Calu3 (cell line): ENCODE results near the gene GRB10. TPM values are rescaled to one million over a fixed set of nuclear protein-coding genes. Genes with fewer than 3 reads are reported as not detected.

Source experiments
- BruUV-seq: library from RNA; stranded (reverse); fragments of 400-500 nt; replicated peaks from 2 replicates; lab custom pipeline; 2021; lab: Mats Ljungman, UMichigan
- CTCF ChIA-PET: fragments of 300-600 bp; sonication (Branson Sonifier 250); formaldehyde crosslinking; loops from one replicate; lab custom pipeline; 2022; ENCODE audit warnings: antibody characterized with exemption; lab: Charles Lee
- DNase-seq: peaks from one replicate; pipeline ENCODE4 v3.0.0; 2022
- H3K27ac Mint-ChIP-seq: one replicate; pipeline ENCODE4 v1.8.0; 2022; ENCODE audit warnings: mixed read lengths; ENCODE audit not compliant: unreplicated experiment
- H3K27me3 Mint-ChIP-seq: one replicate; pipeline ENCODE4 v1.8.0; 2022; ENCODE audit warnings: mixed read lengths; ENCODE audit not compliant: unreplicated experiment
- H3K36me3 Mint-ChIP-seq: one replicate; pipeline ENCODE4 v1.8.0; 2022; ENCODE audit warnings: mild to moderate bottlenecking, moderate library complexity, mixed read lengths; ENCODE audit not compliant: insufficient read depth, unreplicated experiment
- H3K4me1 Mint-ChIP-seq: one replicate; pipeline ENCODE4 v1.8.0; 2022; ENCODE audit warnings: mild to moderate bottlenecking, low read depth, mixed read lengths; ENCODE audit not compliant: unreplicated experiment
- H3K4me3 Mint-ChIP-seq: one replicate; pipeline ENCODE4 v1.8.0; 2022; ENCODE audit warnings: mild to moderate bottlenecking, low read depth, moderate library complexity, mixed read lengths; ENCODE audit not compliant: unreplicated experiment
- H3K9me3 Mint-ChIP-seq: one replicate; pipeline ENCODE4 v1.8.0; 2022; ENCODE audit warnings: low read depth, mixed read lengths; ENCODE audit not compliant: unreplicated experiment
- intact Hi-C: fragments of 100-400 bp; cut with micrococcal nuclease; formaldehyde crosslinking; loops from one replicate; pipeline ENCODE4 v1.10.0; 2022; ENCODE audit not compliant: unreplicated experiment
- total RNA-seq: library from RNA; stranded (reverse); gene quantifications from 2 replicates; pipeline ENCODE4 v1.2.3, GENCODE V29; 2022
- TF ChIP-seq, protein P1 (sequence below): fragments of 200-600 bp; IDR thresholded peaks from one replicate; pipeline ENCODE4 v1.8.0; 2022; ENCODE audit warnings: antibody characterized with exemption; ENCODE audit not compliant: unreplicated experiment

Gene GRB10
- total RNA-seq, 1 experiment from 2014 or later = 90.6 TPM

GRCh38 chr7:50678586-50678985 is 104.1 kb downstream of the GRB10 start:
- no peaks in the 10 kb centered on the region for H3K27me3 Mint-ChIP-seq
- no peak overlapping the region for H3K4me3 Mint-ChIP-seq
- CTCF ChIA-PET = interaction anchor here (1.1 kb wide), 1 partner anchor 11 kb away, joined by 4 read pairs; no protein-coding TSS in a partner anchor
- no peaks in the 10 kb centered on the region for H3K9me3 Mint-ChIP-seq
- TF ChIP-seq, protein P1, sequence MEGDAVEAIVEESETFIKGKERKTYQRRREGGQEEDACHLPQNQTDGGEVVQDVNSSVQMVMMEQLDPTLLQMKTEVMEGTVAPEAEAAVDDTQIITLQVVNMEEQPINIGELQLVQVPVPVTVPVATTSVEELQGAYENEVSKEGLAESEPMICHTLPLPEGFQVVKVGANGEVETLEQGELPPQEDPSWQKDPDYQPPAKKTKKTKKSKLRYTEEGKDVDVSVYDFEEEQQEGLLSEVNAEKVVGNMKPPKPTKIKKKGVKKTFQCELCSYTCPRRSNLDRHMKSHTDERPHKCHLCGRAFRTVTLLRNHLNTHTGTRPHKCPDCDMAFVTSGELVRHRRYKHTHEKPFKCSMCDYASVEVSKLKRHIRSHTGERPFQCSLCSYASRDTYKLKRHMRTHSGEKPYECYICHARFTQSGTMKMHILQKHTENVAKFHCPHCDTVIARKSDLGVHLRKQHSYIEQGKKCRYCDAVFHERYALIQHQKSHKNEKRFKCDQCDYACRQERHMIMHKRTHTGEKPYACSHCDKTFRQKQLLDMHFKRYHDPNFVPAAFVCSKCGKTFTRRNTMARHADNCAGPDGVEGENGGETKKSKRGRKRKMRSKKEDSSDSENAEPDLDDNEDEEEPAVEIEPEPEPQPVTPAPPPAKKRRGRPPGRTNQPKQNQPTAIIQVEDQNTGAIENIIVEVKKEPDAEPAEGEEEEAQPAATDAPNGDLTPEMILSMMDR = no peak
- no TSS peak for BruUV-seq
- peaks cover 13% of the 10 kb centered on the region for H3K36me3 Mint-ChIP-seq
- intact Hi-C loops = loop anchor here (2.0 to 5.0 kb wide), 4 partner anchors 64 to 586 kb away; partner anchors contain the start of gene ZPBP
- DNase-seq = no peak
- peaks cover 34% of the 10 kb centered on the region for H3K4me1 Mint-ChIP-seq
- H3K27ac Mint-ChIP-seq = no peak overlapping the region

GRCh38 chr7:50677638-50677996 is 105.1 kb downstream of the GRB10 start:
- H3K27ac Mint-ChIP-seq = no peak overlapping the region

DNA sequence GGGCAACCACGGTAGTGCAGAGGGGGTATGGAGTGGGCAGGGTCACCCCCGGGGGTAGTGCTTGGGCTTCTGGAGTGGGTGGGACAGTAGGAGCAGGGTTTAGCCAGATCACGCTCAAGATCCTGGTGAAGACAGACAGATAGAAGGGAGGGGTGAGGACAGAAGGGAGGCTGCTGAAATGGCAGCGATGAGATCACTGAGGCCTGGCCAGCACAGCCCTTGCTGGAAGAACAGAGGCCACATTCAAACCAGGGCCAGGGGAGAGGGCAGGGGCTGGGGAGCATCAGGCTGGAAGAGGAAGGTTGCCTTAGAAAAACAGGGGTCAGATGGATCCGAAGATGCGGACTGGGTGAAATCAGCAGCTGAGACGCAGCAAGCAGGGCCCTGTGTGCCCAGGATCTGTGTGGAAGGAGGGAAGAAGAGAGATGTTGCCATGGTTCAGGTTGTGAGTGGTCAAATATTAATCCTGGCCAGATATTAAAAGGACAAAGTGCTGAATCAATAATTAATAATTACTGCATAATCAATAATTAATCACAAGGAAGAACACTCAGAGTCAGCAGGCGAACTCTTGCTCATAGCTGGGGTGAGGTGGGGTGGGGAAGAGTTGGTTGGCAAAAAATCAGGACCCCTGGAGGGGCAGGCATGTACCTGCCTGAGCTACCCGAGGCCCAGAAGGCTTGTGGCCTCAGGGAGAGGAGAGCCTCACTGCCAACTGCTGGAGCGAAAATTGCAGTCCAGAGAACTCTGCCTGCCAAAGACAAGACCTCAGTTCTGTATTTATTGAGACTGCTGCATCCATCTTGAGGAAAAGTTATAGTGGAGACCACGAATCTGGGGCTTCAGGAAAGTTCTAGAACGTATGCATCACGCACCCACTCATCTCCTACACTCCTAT is 105.7 kb downstream of the GRB10 start:
- Mint-ChIP-seq H3K27me3 (no peaks in the 10 kb centered on the region), H3K27ac (no peak overlapping the region), H3K36me3 (peaks cover 15% of the 10 kb centered on the region), H3K9me3 (no peaks in the 10 kb centered on the region), H3K4me3 (no peak overlapping the region), H3K4me1 (peaks cover 34% of the 10 kb centered on the region)
- no TSS peak for BruUV-seq
- TF ChIP-seq, protein P1 = no peak
- DNase-seq = no peak
- CTCF ChIA-PET = no interaction called here
- intact Hi-C loops = loop anchor here (5.0 kb wide), 2 partner anchors 470 to 585 kb away; partner anchors contain the start of gene ZPBP

More at GRCh38 chr7:50677638-50677996, 105.1 kb downstream of the GRB10 start:
- TF ChIP-seq, protein P1 = no peak
- CTCF ChIA-PET = interaction anchor here (1.1 kb wide), 1 partner anchor 10 kb away, joined by 4 read pairs; no protein-coding TSS in a partner anchor
- intact Hi-C loops = loop anchor here (5.0 kb wide), 2 partner anchors 470 to 585 kb away; partner anchors contain the start of gene ZPBP
- BruUV-seq = no TSS peak
- Mint-ChIP-seq H3K4me1 (peaks cover 34% of the 10 kb centered on the region), H3K9me3 (no peaks in the 10 kb centered on the region), H3K4me3 (no peak overlapping the region), H3K27me3 (no peaks in the 10 kb centered on the region), H3K36me3 (peaks cover 15% of the 10 kb centered on the region)
- no peak for DNase-seq

GRCh38 chr7:50676079-50676478 is 106.6 kb downstream of the GRB10 start:
- H3K4me1 Mint-ChIP-seq = peaks cover 34% of the 10 kb centered on the region
- TF ChIP-seq, protein P1 = no peak

More at GRCh38 chr7:50676079-50676478, 106.6 kb downstream of the GRB10 start:
- Mint-ChIP-seq H3K4me3 (no peak overlapping the region), H3K27ac (no peak overlapping the region), H3K9me3 (no peaks in the 10 kb centered on the region), H3K27me3 (no peaks in the 10 kb centered on the region), H3K36me3 (peaks cover 20% of the 10 kb centered on the region)
- CTCF ChIA-PET = interaction anchor here (0.6 kb wide), 2 partner anchors 12 to 369 kb away, joined by 5 read pairs; no protein-coding TSS in a partner anchor
- intact Hi-C loops = loop anchor here (5.0 kb wide), 2 partner anchors 469 to 584 kb away; partner anchors contain the start of gene ZPBP
- no TSS peak for BruUV-seq
- DNase-seq = no peak
